Smooth muscle cell (in vitro differentiated cells): ENCODE results near the gene RBBP6. TPM values are rescaled to one million over a fixed set of nuclear protein-coding genes. Genes with fewer than 3 reads are reported as not detected.

Source experiments
- DNase-seq: peaks from one replicate; lab custom pipeline; 2025; ENCODE audit not compliant: unreplicated experiment; lab: John Stamatoyannopoulos, UW
- H2AFZ ChIP-seq: fragments of 200-600 bp; sonication (generic); 2 replicates; pipeline ENCODE4 v1.6.0; 2016; ENCODE audit warnings: antibody characterized with exemption, low read depth, mild to moderate bottlenecking
- H3F3A ChIP-seq: fragments of 200-600 bp; sonication (generic); 2 replicates; pipeline ENCODE4 v1.6.0; 2017; ENCODE audit warnings: antibody characterized with exemption, low read depth
- H3K27ac ChIP-seq: fragments of 200-600 bp; sonication (generic); 2 replicates; pipeline ENCODE4 v1.5.1; 2016; ENCODE audit warnings: low read depth, mild to moderate bottlenecking
- H3K27me3 ChIP-seq: fragments of 200-600 bp; sonication (generic); 2 replicates; pipeline ENCODE4 v1.6.1; 2016; ENCODE audit warnings: low read depth, mild to moderate bottlenecking
- H3K36me3 ChIP-seq: fragments of 200-600 bp; sonication (generic); 2 replicates; pipeline ENCODE4 v1.5.1; 2016; ENCODE audit warnings: low read depth
- H3K4me1 ChIP-seq: fragments of 200-600 bp; sonication (generic); 2 replicates; pipeline ENCODE4 v1.5.1; 2016; ENCODE audit warnings: low read depth
- H3K4me2 ChIP-seq: fragments of 200-600 bp; sonication (generic); 2 replicates; pipeline ENCODE4 v1.6.0; 2016; ENCODE audit warnings: mild to moderate bottlenecking
- H3K4me3 ChIP-seq: fragments of 200-600 bp; sonication (generic); 2 replicates; pipeline ENCODE4 v1.5.1; 2016; ENCODE audit warnings: mild to moderate bottlenecking
- H3K79me2 ChIP-seq: fragments of 200-600 bp; sonication (generic); 2 replicates; pipeline ENCODE4 v1.6.0; 2016; ENCODE audit warnings: low read depth, mild to moderate bottlenecking
- H3K9ac ChIP-seq: fragments of 200-600 bp; sonication (generic); 2 replicates; pipeline ENCODE4 v1.6.0; 2016; ENCODE audit warnings: low read depth
- H3K9me3 ChIP-seq: fragments of 200-600 bp; sonication (generic); replicated peaks from 2 replicates; pipeline ENCODE4 v1.5.1; 2016; ENCODE audit warnings: low read depth
- H4K20me1 ChIP-seq: fragments of 200-600 bp; sonication (generic); 2 replicates; pipeline ENCODE4 v1.6.0; 2016; ENCODE audit warnings: low read depth
- WGBS: methylation state at CpG from one replicate; pipeline ENCODE4 v1.1.7; 2016; ENCODE audit warnings: low lambda C conversion rate; 5-methylcytosine and 5-hydroxymethylcytosine counted together
- polyA plus RNA-seq: library from polyadenylated mRNA; unstranded; fragments of >200 nt; fragmentation: Nextera tagmentation; extraction: Ambion mirVana; gene quantifications from 2 replicates; pipeline ENCODE4 v1.2.1, GENCODE V29; 2016
- total RNA-seq: library from RNA; depleted of rRNA; stranded (reverse); fragments of >200 nt; gene quantifications from 2 replicates; pipeline ENCODE4 v1.2.3, GENCODE V29; 2014
- TF ChIP-seq, protein P1 (sequence below): fragments of 200-600 bp; sonication (generic); IDR thresholded peaks from 2 replicates; pipeline ENCODE4 v1.5.1; 2017; ENCODE audit warnings: borderline replicate concordance, mild to moderate bottlenecking, antibody characterized with exemption; ENCODE audit not compliant: insufficient read depth, poor library complexity, severe bottlenecking

The RBBP6 gene
- total and polyA plus RNA-seq, 2 experiments from 2014 or later = 40.4 to 70.2 TPM

DNA sequence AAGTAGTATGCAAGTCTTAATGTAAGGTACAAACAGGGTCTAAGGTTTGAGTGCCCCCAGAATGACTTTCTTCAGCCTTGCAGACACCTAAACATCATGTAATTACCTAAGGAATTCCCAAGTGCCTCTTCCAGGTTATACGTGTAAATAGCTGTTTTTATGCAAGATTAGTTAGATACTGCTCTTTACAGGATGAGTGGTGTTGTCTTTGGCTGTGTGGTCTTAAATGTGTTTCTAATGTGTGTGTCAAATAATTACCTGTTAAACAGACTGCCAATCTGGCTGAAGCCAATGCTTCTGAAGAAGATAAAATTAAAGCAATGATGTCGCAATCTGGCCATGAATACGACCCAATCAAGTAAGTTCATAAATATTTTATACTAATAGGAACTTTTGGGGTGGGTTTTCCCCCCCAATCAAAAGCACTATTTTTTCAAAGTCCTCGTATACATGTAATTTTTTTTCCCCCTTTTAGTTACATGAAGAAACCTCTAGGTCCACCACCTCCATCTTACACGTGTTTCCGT, 16.0 kb downstream of the RBBP6 start:
- Histone ChIP-seq H3K79me2 (peaks cover 28% of the 10 kb centered on the region), H2AFZ (no peak overlapping the region), H3K27ac (no peak overlapping the region), H3K9me3 (no peaks in the 10 kb centered on the region), H3K4me1 (peaks cover 6% of the 10 kb centered on the region), H3K27me3 (no peaks in the 10 kb centered on the region), H3F3A (no peaks in the 10 kb centered on the region), H3K9ac (no peak overlapping the region), H3K36me3 (peaks cover 23% of the 10 kb centered on the region), H3K4me2 (no peak overlapping the region), H3K4me3 (no peak overlapping the region), H4K20me1 (peaks cover 41% of the 10 kb centered on the region)
- TF ChIP-seq, protein P1, sequence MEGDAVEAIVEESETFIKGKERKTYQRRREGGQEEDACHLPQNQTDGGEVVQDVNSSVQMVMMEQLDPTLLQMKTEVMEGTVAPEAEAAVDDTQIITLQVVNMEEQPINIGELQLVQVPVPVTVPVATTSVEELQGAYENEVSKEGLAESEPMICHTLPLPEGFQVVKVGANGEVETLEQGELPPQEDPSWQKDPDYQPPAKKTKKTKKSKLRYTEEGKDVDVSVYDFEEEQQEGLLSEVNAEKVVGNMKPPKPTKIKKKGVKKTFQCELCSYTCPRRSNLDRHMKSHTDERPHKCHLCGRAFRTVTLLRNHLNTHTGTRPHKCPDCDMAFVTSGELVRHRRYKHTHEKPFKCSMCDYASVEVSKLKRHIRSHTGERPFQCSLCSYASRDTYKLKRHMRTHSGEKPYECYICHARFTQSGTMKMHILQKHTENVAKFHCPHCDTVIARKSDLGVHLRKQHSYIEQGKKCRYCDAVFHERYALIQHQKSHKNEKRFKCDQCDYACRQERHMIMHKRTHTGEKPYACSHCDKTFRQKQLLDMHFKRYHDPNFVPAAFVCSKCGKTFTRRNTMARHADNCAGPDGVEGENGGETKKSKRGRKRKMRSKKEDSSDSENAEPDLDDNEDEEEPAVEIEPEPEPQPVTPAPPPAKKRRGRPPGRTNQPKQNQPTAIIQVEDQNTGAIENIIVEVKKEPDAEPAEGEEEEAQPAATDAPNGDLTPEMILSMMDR = no peak
- DNase-seq = no peak
- 96% methylated on average over 6 of the region's 6 CpGs for WGBS

DNA sequence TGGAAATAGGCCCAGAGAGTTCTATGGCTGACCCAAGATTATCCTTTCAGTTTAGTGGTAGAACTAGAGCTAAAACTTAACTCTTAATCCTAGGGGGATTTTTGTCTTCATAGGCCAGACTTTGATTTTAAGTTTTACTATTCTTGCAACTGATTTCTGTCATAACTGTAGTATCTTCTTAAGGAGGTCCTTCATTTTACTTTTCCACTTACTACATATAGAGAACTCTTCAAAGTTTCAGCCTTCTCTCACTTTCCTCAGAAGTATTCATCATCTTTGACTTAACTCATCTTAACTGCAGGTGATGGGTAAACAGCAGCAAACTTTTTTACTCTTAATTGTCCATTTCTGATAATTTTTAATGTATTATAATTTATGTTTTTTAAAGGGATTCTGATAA, 23.4 kb downstream of the RBBP6 start:
- Histone ChIP-seq H3K9ac (no peak overlapping the region), H3K4me1 (no peaks in the 10 kb centered on the region), H2AFZ (no peak overlapping the region), H4K20me1 (no peaks in the 10 kb centered on the region), H3F3A (no peaks in the 10 kb centered on the region), H3K27me3 (no peaks in the 10 kb centered on the region), H3K4me3 (no peak overlapping the region), H3K4me2 (no peak overlapping the region), H3K27ac (no peak overlapping the region), H3K79me2 (no peaks in the 10 kb centered on the region), H3K36me3 (peaks cover 43% of the 10 kb centered on the region), H3K9me3 (no peaks in the 10 kb centered on the region)
- TF ChIP-seq, protein P1 = no peak
- no peak for DNase-seq

DNA sequence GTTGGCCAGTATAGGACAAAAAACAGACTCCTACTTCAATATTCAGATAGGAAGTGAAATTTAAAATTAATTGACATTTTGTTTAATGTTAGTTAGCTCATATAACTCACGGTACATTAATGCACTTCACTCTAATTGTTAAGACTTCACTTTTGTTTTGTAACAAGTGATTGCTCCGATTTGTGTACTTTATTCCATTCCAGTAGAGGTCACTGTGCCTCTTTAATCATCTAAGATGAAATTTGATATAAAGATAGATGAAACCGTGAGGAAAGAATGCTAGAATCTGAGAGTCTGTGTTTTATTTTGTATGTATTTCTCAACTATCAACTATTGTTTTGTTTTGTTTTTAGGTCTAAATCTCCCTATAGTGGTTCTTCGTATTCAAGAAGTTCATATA, 29.0 kb downstream of the RBBP6 start:
- H3K27ac ChIP-seq = no peak overlapping the region
- H3K4me3 ChIP-seq = no peak overlapping the region
- 98% methylated on average over 4 of the region's 4 CpGs for WGBS
- no peak for DNase-seq
- H3K36me3 ChIP-seq = peaks cover 89% of the 10 kb centered on the region
- no peaks in the 10 kb centered on the region for H3F3A ChIP-seq
- no peaks in the 10 kb centered on the region for H3K4me1 ChIP-seq
- H4K20me1 ChIP-seq = no peaks in the 10 kb centered on the region
- TF ChIP-seq, protein P1 = peak; percentile 21
- H3K9me3 ChIP-seq = peaks cover 10% of the 10 kb centered on the region
- H3K9ac ChIP-seq = no peak overlapping the region
- H2AFZ ChIP-seq = no peak overlapping the region
- H3K4me2 ChIP-seq = no peak overlapping the region
- no peaks in the 10 kb centered on the region for H3K27me3 ChIP-seq
- no peaks in the 10 kb centered on the region for H3K79me2 ChIP-seq

DNA sequence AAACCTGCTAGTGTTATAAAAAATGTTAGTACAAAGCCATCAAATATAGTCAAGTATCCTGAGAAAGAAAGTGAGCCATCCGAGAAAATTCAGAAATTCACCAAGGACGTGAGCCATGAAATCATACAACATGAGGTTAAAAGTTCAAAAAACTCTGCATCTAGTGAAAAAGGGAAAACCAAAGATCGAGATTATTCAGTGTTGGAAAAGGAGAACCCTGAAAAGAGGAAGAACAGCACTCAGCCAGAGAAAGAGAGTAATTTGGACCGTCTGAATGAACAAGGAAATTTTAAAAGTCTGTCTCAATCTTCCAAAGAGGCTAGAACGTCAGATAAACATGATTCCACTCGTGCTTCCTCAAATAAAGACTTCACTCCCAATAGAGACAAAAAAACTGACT, 31.7 kb downstream of the RBBP6 start:
- Histone ChIP-seq H3K4me2 (no peak overlapping the region), H3K27ac (no peak overlapping the region), H4K20me1 (no peaks in the 10 kb centered on the region), H2AFZ (no peak overlapping the region), H3K36me3 (peaks cover 70% of the 10 kb centered on the region), H3F3A (no peaks in the 10 kb centered on the region), H3K4me3 (no peak overlapping the region), H3K27me3 (no peaks in the 10 kb centered on the region), H3K4me1 (no peaks in the 10 kb centered on the region), H3K9me3 (peaks cover 10% of the 10 kb centered on the region), H3K9ac (no peak overlapping the region), H3K79me2 (no peaks in the 10 kb centered on the region)
- 96% methylated on average over 6 of the region's 6 CpGs for WGBS
- DNase-seq = no peak
- TF ChIP-seq, protein P1 = no peak
